NCI-H128 (cell line): ENCODE results near the gene KRTAP10-3.
"Not testable (repeated sequence)": the region's sequence is repeated elsewhere in the genome, so short reads cannot be mapped to it uniquely, and the experiment has no call there.

Source experiments
- DNase-seq: peaks from one replicate; lab custom pipeline; 2025; ENCODE audit not compliant: unreplicated experiment; lab: John Stamatoyannopoulos, UW

Gene KRTAP10-3

GRCh38 chr21:44572959-44573583, 14.5 kb upstream of the KRTAP10-3 start:
- DNase-seq: no peak

GRCh38 chr21:44571844-44572782, 13.5 kb upstream of the KRTAP10-3 start:
- DNase-seq: no peak

- DNase-seq: no peak
These were observed 12.7 kb upstream of the KRTAP10-3 start for GRCh38 chr21:44571296-44571695.

GRCh38 chr21:44569861-44570517, 11.4 kb upstream of the KRTAP10-3 start:
- no peak for DNase-seq

GRCh38 chr21:44568667-44569556, 10.3 kb upstream of the KRTAP10-3 start:
- no peak for DNase-seq

GRCh38 chr21:44568261-44568660, 9.7 kb upstream of the KRTAP10-3 start:
- no peak for DNase-seq

GRCh38 chr21:44567481-44568171, 9.0 kb upstream of the KRTAP10-3 start:
- DNase-seq: no peak

- DNase-seq: no peak
These were observed 7.8 kb upstream of the KRTAP10-3 start for GRCh38 chr21:44566403-44566802.

- no peak for DNase-seq
These were observed 6.4 kb upstream of the KRTAP10-3 start for GRCh38 chr21:44564886-44565598.

- no peak for DNase-seq
These were observed 5.5 kb upstream of the KRTAP10-3 start for GRCh38 chr21:44564099-44564498.

GRCh38 chr21:44558329-44558675, 293 bp downstream of the KRTAP10-3 start:
- DNase-seq: not testable (repeated sequence)

GRCh38 chr21:44557491-44558328, 885 bp downstream of the KRTAP10-3 start:
- no peak for DNase-seq

GRCh38 chr21:44556879-44557278, 1.7 kb downstream of the KRTAP10-3 start:
- no peak for DNase-seq

GRCh38 chr21:44555200-44555875, 3.3 kb downstream of the KRTAP10-3 start:
- DNase-seq: no peak

GRCh38 chr21:44552681-44553080, 5.9 kb downstream of the KRTAP10-3 start:
- DNase-seq: no peak

- DNase-seq: no peak
These were observed 6.5 kb downstream of the KRTAP10-3 start for GRCh38 chr21:44552136-44552535.

GRCh38 chr21:44551340-44551961, 7.1 kb downstream of the KRTAP10-3 start, which contains the start of gene KRTAP10-2:
Gene KRTAP10-2, minus strand, starts transcription at chr21:44551505. Its CDS starts 47 bp downstream, at chr21:44551458.
- DNase-seq: no peak

- no peak for DNase-seq
These were observed 7.8 kb downstream of the KRTAP10-3 start for GRCh38 chr21:44550807-44551206.
